ENCODE data around the gene ZNF862. TPM values are rescaled to one million over a fixed set of nuclear protein-coding genes. Genes with fewer than 3 reads are reported as not detected.

ZNF862 gene
- total RNA-seq, 1 experiment from 2014 or later: 1.9 TPM

DNA sequence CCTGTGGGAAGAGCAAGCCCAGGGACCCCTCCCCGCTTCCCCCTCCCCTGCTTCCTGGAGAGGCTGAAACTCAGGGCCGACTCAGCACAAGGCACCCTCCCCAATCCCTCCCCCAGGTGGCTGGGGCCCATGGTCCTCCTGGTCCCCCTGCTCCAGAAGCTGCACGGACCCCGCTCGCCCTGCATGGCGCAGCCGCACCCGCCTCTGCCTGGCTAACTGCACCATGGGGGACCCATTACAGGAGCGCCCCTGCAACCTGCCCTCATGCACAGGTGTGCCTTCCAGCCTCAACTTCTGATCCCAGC, 19.7 kb upstream of the ZNF862 start:
- Mint-ChIP-seq H3K27ac (no peak overlapping the region), H3K36me3 (ENCODE audit: insufficient read depth in 1 of 3, low read depth in 3 of 3) (peaks cover 0 to 3% (median 0%) of the 10 kb centered on the region in 3 experiments; a peak in 1 of 7 replicates), H3K4me3 (no peak overlapping the region), H3K4me1 (peaks cover 0 to 8% of the 10 kb centered on the region in 2 experiments; a peak in 2 of 4 replicates), H3K9me3 (peaks cover 3 to 5% of the 10 kb centered on the region in 2 experiments; a peak in 4 of 5 replicates), H3K27me3 (ENCODE audit: low read depth) (peaks cover 2% of the 10 kb centered on the region; the same call in 1 of the 2 replicates)
- no peak overlapping the region for H3K18ac ChIP-seq (ENCODE audit: insufficient read length, low read depth, low read length)
- H4K20me1 ChIP-seq (ENCODE audit: control insufficient read depth, insufficient read depth, insufficient read length): no peaks in the 10 kb centered on the region
- H3K23ac ChIP-seq (ENCODE audit: insufficient read length, low read depth, low read length): no peak overlapping the region
- H4K91ac ChIP-seq (ENCODE audit: insufficient read length, low read depth, low read length): no peak overlapping the region
- H2BK12ac ChIP-seq (ENCODE audit: insufficient read length, low read depth, low read length): no peak overlapping the region
- no peak overlapping the region for H4K8ac ChIP-seq (replicated peaks; ENCODE audit: insufficient read length, low read depth, low read length)
- no peak for DNase-seq
- WGBS (ENCODE audit: extremely low coverage, insufficient read length, low lambda C conversion rate): no CpG with 5 or more reads among the region's 9 CpGs
- H3K9ac ChIP-seq (ENCODE audit: extremely low read depth, insufficient read length, low read length): no peak overlapping the region
- no peak overlapping the region for H2BK20ac ChIP-seq (ENCODE audit: low read depth, low read length, poor library complexity, severe bottlenecking)
- no peak overlapping the region for H3K4me2 ChIP-seq (ENCODE audit: insufficient read depth, insufficient read length, low read length)
- H2BK5ac ChIP-seq (ENCODE audit: insufficient read length, low read length): no peak overlapping the region
- TF ChIP-seq, protein P1, sequence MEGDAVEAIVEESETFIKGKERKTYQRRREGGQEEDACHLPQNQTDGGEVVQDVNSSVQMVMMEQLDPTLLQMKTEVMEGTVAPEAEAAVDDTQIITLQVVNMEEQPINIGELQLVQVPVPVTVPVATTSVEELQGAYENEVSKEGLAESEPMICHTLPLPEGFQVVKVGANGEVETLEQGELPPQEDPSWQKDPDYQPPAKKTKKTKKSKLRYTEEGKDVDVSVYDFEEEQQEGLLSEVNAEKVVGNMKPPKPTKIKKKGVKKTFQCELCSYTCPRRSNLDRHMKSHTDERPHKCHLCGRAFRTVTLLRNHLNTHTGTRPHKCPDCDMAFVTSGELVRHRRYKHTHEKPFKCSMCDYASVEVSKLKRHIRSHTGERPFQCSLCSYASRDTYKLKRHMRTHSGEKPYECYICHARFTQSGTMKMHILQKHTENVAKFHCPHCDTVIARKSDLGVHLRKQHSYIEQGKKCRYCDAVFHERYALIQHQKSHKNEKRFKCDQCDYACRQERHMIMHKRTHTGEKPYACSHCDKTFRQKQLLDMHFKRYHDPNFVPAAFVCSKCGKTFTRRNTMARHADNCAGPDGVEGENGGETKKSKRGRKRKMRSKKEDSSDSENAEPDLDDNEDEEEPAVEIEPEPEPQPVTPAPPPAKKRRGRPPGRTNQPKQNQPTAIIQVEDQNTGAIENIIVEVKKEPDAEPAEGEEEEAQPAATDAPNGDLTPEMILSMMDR (conservative IDR thresholded peaks at IDR 0.05): no peak
- no peaks in the 10 kb centered on the region for H3K79me2 ChIP-seq (ENCODE audit: insufficient read depth, low read length)
- H3K56ac ChIP-seq (ENCODE audit: insufficient read length, low read depth, low read length): no peak overlapping the region
- H4K5ac ChIP-seq (ENCODE audit: insufficient read length, low read depth, low read length): no peak overlapping the region
- H3K4ac ChIP-seq (ENCODE audit: low read depth, low read length): no peak overlapping the region
- H3K27ac ChIP-seq (ENCODE audit: insufficient read length, low read depth, low read length): no peak overlapping the region
- H3K14ac ChIP-seq (ENCODE audit: insufficient read depth, low read length): no peak overlapping the region
- H2BK120ac ChIP-seq (ENCODE audit: low read depth, low read length, poor library complexity, severe bottlenecking): no peak overlapping the region
- no peaks in the 10 kb centered on the region for H3K23me2 ChIP-seq (ENCODE audit: insufficient read length, low read depth, low read length, poor library complexity, severe bottlenecking)
- no peaks in the 10 kb centered on the region for H3K27me3 ChIP-seq (ENCODE audit: insufficient read depth, low read length)
- H3K9me3 ChIP-seq (ENCODE audit: control insufficient read depth, low read depth, low read length): no peaks in the 10 kb centered on the region
- no peaks in the 10 kb centered on the region for H3K79me1 ChIP-seq (ENCODE audit: insufficient read depth, low read depth, low read length, poor library complexity, severe bottlenecking)
- H2AFZ ChIP-seq (ENCODE audit: low read length): no peak overlapping the region
- no peak overlapping the region for H3T11ph ChIP-seq (ENCODE audit: low read length)
- no peak overlapping the region for H2BK15ac ChIP-seq (ENCODE audit: low read depth, low read length)
- H3K4me1 ChIP-seq (ENCODE audit: insufficient read depth, low read length): no peaks in the 10 kb centered on the region
- H2AK5ac ChIP-seq (ENCODE audit: insufficient read length, low read length): no peak overlapping the region

Measured in H9 (cell line).